RWPE1 (cell line): Measurements from ENCODE around the gene CEP41.
A peak's percentile ranks its signal among the peaks of the same experiment; 100 is the strongest.

Source experiments
- CTCF ChIA-PET: fragments of 350-600 bp; sonication (Branson Sonifier 250); formaldehyde crosslinking; extraction: SDS; loops from one replicate; lab custom pipeline; 2021; lab: Yijun Ruan, JAX
- POLR2A ChIA-PET: fragments of 400-600 bp; formaldehyde crosslinking; extraction: SDS; loops from one replicate; lab custom pipeline; 2020; ENCODE audit warnings: antibody characterized with exemption; ENCODE audit not compliant: low non-redundant PET; lab: Yijun Ruan, JAX
- DNase-seq: peaks from one replicate; pipeline ENCODE4 v3.0.0; 2012; ENCODE audit warnings: low spot score
- H3K27ac ChIP-seq: fragments of 450-650 bp; 2 replicates; pipeline ENCODE4 v1.5.1; 2017
- TF ChIP-seq, protein P1 (sequence below): fragments of 450-650 bp; conservative IDR thresholded peaks from 2 replicates; pipeline ENCODE4 v1.5.1; 2017; ENCODE audit warnings: low read depth, mild to moderate bottlenecking

The CEP41 gene

DNA sequence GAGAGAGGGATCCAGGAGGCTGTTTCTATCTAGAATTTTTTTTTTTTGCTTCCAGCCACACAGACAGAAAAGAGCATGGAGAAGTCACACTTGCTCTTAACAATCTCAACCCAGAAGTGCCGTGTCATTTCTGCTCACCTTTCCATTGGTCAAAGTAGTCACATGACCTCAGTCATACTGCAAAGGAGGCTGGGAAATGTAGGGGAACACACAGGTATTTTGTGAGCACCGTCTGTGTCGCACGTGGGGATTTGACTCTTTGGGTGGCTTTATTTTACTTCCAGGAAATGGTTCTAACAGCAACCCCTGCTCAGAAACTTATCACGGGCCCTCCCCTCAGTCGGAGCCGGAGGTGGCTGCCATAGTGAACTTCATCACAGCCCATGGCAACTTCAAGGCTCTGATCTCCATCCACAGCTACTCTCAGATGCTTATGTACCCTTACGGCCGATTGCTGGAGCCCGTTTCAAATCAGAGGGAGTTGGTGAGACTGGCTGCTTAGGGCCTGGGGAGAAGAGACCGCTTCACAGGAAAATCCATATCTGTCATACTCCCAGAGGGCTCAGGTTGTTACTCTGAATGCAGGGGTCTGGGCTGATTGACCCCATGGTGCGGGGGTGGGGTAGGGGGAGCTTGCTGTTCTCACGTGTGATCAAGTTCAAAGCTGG is 73.6 kb downstream of the CEP41 start:
- TF ChIP-seq, protein P1, sequence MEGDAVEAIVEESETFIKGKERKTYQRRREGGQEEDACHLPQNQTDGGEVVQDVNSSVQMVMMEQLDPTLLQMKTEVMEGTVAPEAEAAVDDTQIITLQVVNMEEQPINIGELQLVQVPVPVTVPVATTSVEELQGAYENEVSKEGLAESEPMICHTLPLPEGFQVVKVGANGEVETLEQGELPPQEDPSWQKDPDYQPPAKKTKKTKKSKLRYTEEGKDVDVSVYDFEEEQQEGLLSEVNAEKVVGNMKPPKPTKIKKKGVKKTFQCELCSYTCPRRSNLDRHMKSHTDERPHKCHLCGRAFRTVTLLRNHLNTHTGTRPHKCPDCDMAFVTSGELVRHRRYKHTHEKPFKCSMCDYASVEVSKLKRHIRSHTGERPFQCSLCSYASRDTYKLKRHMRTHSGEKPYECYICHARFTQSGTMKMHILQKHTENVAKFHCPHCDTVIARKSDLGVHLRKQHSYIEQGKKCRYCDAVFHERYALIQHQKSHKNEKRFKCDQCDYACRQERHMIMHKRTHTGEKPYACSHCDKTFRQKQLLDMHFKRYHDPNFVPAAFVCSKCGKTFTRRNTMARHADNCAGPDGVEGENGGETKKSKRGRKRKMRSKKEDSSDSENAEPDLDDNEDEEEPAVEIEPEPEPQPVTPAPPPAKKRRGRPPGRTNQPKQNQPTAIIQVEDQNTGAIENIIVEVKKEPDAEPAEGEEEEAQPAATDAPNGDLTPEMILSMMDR, result no peak
- no peak for DNase-seq
- ChIA-PET POLR2A (interaction anchor here (0.6 kb wide), 1 partner anchor 162 kb away, joined by 3 read pairs; no protein-coding TSS in a partner anchor), CTCF (no interaction called here)
- peak overlapping the region; percentile 56; the same call in 1 of the 2 replicates for H3K27ac ChIP-seq

DNA sequence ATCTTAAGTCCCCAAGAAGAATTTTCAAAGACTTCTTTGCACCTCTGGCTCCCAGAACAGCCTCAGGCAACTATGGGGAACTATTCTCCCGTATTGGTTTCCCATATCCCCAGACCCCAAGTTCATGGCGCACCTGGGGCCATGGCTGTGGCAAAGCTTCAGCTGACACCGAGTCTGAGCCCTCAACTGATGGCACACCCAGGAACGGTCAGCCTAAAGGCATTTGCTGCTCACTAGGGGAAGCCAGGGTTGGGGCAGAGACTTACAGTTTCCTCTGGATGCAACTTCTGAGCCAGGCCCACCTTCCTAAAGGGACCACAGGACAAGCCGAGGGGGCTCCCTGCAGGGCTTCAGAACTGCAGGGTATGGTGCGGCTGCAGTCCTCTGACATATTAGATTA is 74.3 kb downstream of the CEP41 start:
- ChIA-PET POLR2A (no interaction called here), CTCF (no interaction called here)
- DNase-seq, result no peak
- no peak overlapping the region; the same call in 1 of the 2 replicates for H3K27ac ChIP-seq
- TF ChIP-seq, protein P1, result no peak

DNA sequence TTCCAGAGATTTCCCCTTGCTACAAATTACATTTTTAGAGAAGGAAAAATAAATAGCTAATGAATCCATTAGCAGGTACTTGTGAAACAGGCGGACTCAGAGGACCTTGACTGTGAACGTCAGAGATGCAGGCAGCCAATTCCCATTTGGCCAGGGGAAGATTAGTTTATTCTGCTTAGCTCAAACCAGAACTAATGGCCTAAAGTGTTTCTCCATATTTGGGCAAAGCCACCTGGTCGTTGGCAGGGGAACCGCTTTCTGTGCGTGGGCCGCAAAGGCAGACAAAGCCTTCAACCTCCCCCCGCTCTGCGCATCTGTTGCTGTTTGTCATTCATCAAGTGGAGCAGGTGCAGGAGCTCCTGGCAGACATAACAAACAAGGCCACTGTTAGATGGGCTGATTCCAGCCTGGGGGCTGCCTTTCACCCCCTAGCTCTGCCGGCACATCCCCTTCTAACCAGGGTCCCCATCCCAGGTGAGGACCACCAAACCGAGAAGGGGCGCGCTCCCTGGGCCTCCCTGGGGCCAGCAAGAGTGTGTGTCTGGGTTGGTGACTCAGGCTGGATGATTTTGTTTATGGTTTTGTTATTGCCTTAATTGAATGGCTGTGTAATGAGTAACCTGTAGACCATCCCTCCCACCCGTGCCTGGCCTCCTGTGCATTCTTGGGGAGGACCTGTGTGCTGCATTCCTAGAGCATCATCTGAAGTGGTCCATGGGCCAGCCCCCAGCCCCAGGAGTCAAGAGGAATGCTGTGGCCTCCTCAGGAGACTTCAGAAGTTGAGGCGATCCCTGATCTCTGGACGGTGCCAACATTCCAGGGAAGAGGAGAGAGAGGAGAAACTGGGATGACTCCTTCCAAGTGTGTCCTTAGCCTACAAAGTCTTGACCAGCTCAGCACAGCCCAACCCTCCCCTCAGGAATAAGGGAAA is 75.0 kb downstream of the CEP41 start:
- CTCF ChIA-PET, result no interaction called here
- POLR2A ChIA-PET, result no interaction called here
- DNase-seq, result no peak
- TF ChIP-seq, protein P1, result no peak
- H3K27ac ChIP-seq, result no peak overlapping the region; the same call in 1 of the 2 replicates

DNA sequence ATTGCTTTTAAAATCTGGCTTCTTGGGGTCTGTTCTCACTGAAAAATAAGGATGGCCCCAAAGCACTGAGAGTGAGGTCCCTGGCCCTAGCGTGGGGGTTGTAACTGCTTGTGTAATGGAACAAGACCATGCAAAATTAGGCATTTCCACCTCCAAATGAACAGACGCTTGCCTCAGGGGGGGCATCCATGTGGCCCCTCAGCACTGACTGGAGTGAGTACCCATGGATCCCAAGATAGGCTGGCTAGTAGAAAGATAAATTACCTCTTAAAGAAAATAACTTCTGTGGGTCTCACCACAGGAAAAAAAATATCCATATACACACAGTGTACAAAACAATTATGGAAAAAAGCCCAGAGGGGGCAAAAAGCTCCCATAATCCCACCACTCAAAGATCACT is 75.7 kb downstream of the CEP41 start:
- peak overlapping the region; percentile 90 for H3K27ac ChIP-seq
- TF ChIP-seq, protein P1, result no peak
- DNase-seq, result no peak
- POLR2A ChIA-PET, result no interaction called here
- CTCF ChIA-PET, result interaction anchor here (0.5 kb wide), 1 partner anchor 142 kb away, joined by 4 read pairs; no protein-coding TSS in a partner anchor

DNA sequence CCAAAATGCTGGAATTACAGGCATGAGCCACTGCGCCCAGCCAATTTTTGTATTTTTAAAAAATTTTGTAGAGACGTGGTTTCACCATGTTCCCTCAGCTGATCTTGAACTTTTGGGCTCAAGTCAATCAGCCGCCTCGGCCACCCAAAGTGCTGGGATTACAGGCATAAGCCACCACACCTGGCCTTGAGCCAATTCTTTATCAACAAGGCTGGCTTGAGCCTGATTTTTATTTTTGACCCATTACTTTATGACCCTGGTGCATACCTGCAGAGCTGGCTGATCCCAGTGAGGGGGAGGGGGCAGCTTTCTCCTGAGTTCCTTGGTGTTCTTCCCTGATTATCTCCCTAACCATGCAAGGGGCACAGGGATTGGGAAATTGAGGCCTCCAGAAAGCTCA is 76.4 kb downstream of the CEP41 start:
- no peak for DNase-seq
- CTCF ChIA-PET, result interaction anchor here (0.5 kb wide), 1 partner anchor 143 kb away, joined by 4 read pairs; no protein-coding TSS in a partner anchor
- POLR2A ChIA-PET, result no interaction called here
- TF ChIP-seq, protein P1, result no peak
- H3K27ac ChIP-seq, result peak overlapping the region; percentile 90
